H9 (cell line): Measurements from ENCODE around the gene CORO2B. TPM values are rescaled to one million over a fixed set of nuclear protein-coding genes. Genes with fewer than 3 reads are reported as not detected.

ENCODE experiments used
- DNase-seq: peaks from one replicate; pipeline ENCODE4 v3.0.0-alpha.2; 2017
- H2AFZ ChIP-seq: one replicate; pipeline ENCODE4 v1.6.1; 2013; ENCODE audit warnings: mild to moderate bottlenecking, low read length, control low read depth, moderate library complexity
- H2AK5ac ChIP-seq: 2 replicates; pipeline ENCODE4 v1.6.1; 2013; ENCODE audit warnings: low read length, control low read depth, mixed read lengths; ENCODE audit not compliant: insufficient read length
- H2BK120ac ChIP-seq: one replicate; pipeline ENCODE4 v1.6.1; 2013; ENCODE audit warnings: low read depth, mild to moderate bottlenecking, low read length, control low read depth, inconsistent platforms; ENCODE audit not compliant: poor library complexity, severe bottlenecking
- H2BK12ac ChIP-seq: 2 replicates; pipeline ENCODE4 v1.6.1; 2013; ENCODE audit warnings: low read length, control low read depth, mixed read lengths, low read depth; ENCODE audit not compliant: insufficient read length
- H2BK15ac ChIP-seq: 2 replicates; pipeline ENCODE4 v1.6.1; 2013; ENCODE audit warnings: low read depth, low read length, control low read depth
- H2BK20ac ChIP-seq: one replicate; pipeline ENCODE4 v1.6.1; 2013; ENCODE audit warnings: low read depth, mild to moderate bottlenecking, low read length, control low read depth, inconsistent platforms; ENCODE audit not compliant: poor library complexity, severe bottlenecking
- H2BK5ac ChIP-seq: 2 replicates; pipeline ENCODE4 v1.6.1; 2013; ENCODE audit warnings: low read length, control low read depth, mixed read lengths; ENCODE audit not compliant: insufficient read length
- H3K14ac ChIP-seq: 2 replicates; pipeline ENCODE4 v1.6.1; 2013; ENCODE audit warnings: low read length, control low read depth; ENCODE audit not compliant: insufficient read depth
- H3K18ac ChIP-seq: 2 replicates; pipeline ENCODE4 v1.6.1; 2013; ENCODE audit warnings: low read depth, mild to moderate bottlenecking, mixed read lengths, low read length, control low read depth; ENCODE audit not compliant: insufficient read length
- H3K23ac ChIP-seq: 2 replicates; pipeline ENCODE4 v1.6.1; 2013; ENCODE audit warnings: low read length, control low read depth, mixed read lengths, low read depth; ENCODE audit not compliant: insufficient read length
- H3K23me2 ChIP-seq: 2 replicates; pipeline ENCODE4 v1.6.1; 2013; ENCODE audit warnings: low read depth, mild to moderate bottlenecking, mixed read lengths, low read length, control low read depth; ENCODE audit not compliant: insufficient read length, poor library complexity, severe bottlenecking
- H3K27ac ChIP-seq: 2 replicates; pipeline ENCODE4 v1.5.1; 2013; ENCODE audit warnings: low read length, control low read depth, mixed read lengths, low read depth; ENCODE audit not compliant: insufficient read length
- H3K27me3 ChIP-seq: 2 replicates; pipeline ENCODE4 v1.6.1; 2013; ENCODE audit warnings: low read length, control low read depth, inconsistent platforms; ENCODE audit not compliant: insufficient read depth
- H3K4ac ChIP-seq: 2 replicates; pipeline ENCODE4 v1.6.1; 2013; ENCODE audit warnings: low read depth, mild to moderate bottlenecking, control low read depth, inconsistent platforms, low read length, moderate library complexity
- H3K4me1 ChIP-seq: 2 replicates; pipeline ENCODE4 v1.6.1; 2013; ENCODE audit warnings: low read length, control low read depth, inconsistent platforms; ENCODE audit not compliant: insufficient read depth
- H3K4me2 ChIP-seq: 2 replicates; pipeline ENCODE4 v1.6.1; 2013; ENCODE audit warnings: low read length, control low read depth, mixed read lengths; ENCODE audit not compliant: insufficient read length, insufficient read depth
- H3K56ac ChIP-seq: 2 replicates; pipeline ENCODE4 v1.6.1; 2013; ENCODE audit warnings: low read depth, mild to moderate bottlenecking, mixed read lengths, low read length, control low read depth; ENCODE audit not compliant: insufficient read length
- H3K79me1 ChIP-seq: 2 replicates; pipeline ENCODE4 v1.6.1; 2013; ENCODE audit warnings: low read depth, mild to moderate bottlenecking, moderate library complexity, low read length, control low read depth, inconsistent platforms; ENCODE audit not compliant: insufficient read depth, poor library complexity, severe bottlenecking
- H3K79me2 ChIP-seq: 2 replicates; pipeline ENCODE4 v1.6.1; 2013; ENCODE audit warnings: low read length, control low read depth, inconsistent platforms; ENCODE audit not compliant: insufficient read depth
- H3K9ac ChIP-seq: 2 replicates; pipeline ENCODE4 v1.6.1; 2013; ENCODE audit warnings: low read length, control low read depth, mixed read lengths; ENCODE audit not compliant: insufficient read length; ENCODE audit errors: extremely low read depth
- H3K9me3 ChIP-seq: one replicate; pipeline ENCODE4 v1.6.1; 2013; ENCODE audit warnings: low read depth, low read length, inconsistent platforms; ENCODE audit not compliant: control insufficient read depth
- H3T11ph ChIP-seq: one replicate; pipeline ENCODE4 v1.6.1; 2013; ENCODE audit warnings: mild to moderate bottlenecking, low read length, control low read depth, inconsistent platforms
- H4K20me1 ChIP-seq: one replicate; pipeline ENCODE4 v1.6.1; 2013; ENCODE audit not compliant: control insufficient read depth, insufficient read length, insufficient read depth
- H4K5ac ChIP-seq: 2 replicates; pipeline ENCODE4 v1.6.1; 2013; ENCODE audit warnings: low read depth, mild to moderate bottlenecking, mixed read lengths, low read length, control low read depth; ENCODE audit not compliant: insufficient read length
- H4K8ac ChIP-seq: replicated peaks from 2 replicates; pipeline ENCODE4 v1.6.1; 2013; ENCODE audit warnings: low read length, control low read depth, mixed read lengths, low read depth; ENCODE audit not compliant: insufficient read length
- H4K91ac ChIP-seq: 2 replicates; pipeline ENCODE4 v1.6.1; 2013; ENCODE audit warnings: low read depth, mild to moderate bottlenecking, moderate library complexity, mixed read lengths, low read length, control low read depth; ENCODE audit not compliant: insufficient read length
- H3K27ac Mint-ChIP-seq, 3 experiments: 2 replicates in 2 of 3; 3 replicates in 1 of 3; pipeline ENCODE4 v1.8.0; 2020 to 2021; ENCODE audit warnings: mixed read lengths in 3 of 3, mild to moderate bottlenecking in 1 of 3, moderate library complexity in 1 of 3
- H3K27me3 Mint-ChIP-seq: 2 replicates; pipeline ENCODE4 v1.8.0; 2021; ENCODE audit warnings: low read depth, mild to moderate bottlenecking, moderate library complexity, mixed read lengths
- H3K36me3 Mint-ChIP-seq, 3 experiments: 2 replicates in 2 of 3; 3 replicates in 1 of 3; pipeline ENCODE4 v1.8.0; 2020 to 2021; ENCODE audit warnings: low read depth in 3 of 3, mixed read lengths in 3 of 3; ENCODE audit not compliant: insufficient read depth in 1 of 3
- H3K4me1 Mint-ChIP-seq, 2 experiments: 2 replicates each; pipeline ENCODE4 v1.8.0; 2020; ENCODE audit warnings: mixed read lengths in 2 of 2
- H3K4me3 Mint-ChIP-seq, 2 experiments: 2 replicates in 1 of 2; 3 replicates in 1 of 2; pipeline ENCODE4 v1.8.0; 2020 to 2021; ENCODE audit warnings: mild to moderate bottlenecking in 2 of 2, mixed read lengths in 2 of 2, moderate library complexity in 1 of 2
- H3K9me3 Mint-ChIP-seq, 2 experiments: 2 replicates in 1 of 2; 3 replicates in 1 of 2; pipeline ENCODE4 v1.8.0; 2020; ENCODE audit warnings: mild to moderate bottlenecking in 2 of 2, mixed read lengths in 2 of 2, moderate library complexity in 1 of 2
- CTCF ChIP-seq: fragments of 200-600 bp; sonication (generic); conservative IDR thresholded peaks from 3 replicates; pipeline ENCODE4 v1.8.0; 2021; ENCODE audit warnings: antibody characterized with exemption, mild to moderate bottlenecking
- WGBS: extraction: QIAGEN DNeasy Blood & Tissue Kit; methylation state at CpG from one replicate; pipeline ENCODE4 v1.1.7; 2013; ENCODE audit warnings: missing lambda C conversion rate, low lambda C conversion rate, mixed read lengths; ENCODE audit not compliant: insufficient read length; ENCODE audit errors: extremely low coverage; 5-methylcytosine and 5-hydroxymethylcytosine counted together
- total RNA-seq: library from RNA; stranded (reverse); gene quantifications from 2 replicates; pipeline ENCODE4 v1.2.1, GENCODE V29; 2021

Gene CORO2B
- total RNA-seq, 1 experiment from 2014 or later: 3.1 TPM

DNA sequence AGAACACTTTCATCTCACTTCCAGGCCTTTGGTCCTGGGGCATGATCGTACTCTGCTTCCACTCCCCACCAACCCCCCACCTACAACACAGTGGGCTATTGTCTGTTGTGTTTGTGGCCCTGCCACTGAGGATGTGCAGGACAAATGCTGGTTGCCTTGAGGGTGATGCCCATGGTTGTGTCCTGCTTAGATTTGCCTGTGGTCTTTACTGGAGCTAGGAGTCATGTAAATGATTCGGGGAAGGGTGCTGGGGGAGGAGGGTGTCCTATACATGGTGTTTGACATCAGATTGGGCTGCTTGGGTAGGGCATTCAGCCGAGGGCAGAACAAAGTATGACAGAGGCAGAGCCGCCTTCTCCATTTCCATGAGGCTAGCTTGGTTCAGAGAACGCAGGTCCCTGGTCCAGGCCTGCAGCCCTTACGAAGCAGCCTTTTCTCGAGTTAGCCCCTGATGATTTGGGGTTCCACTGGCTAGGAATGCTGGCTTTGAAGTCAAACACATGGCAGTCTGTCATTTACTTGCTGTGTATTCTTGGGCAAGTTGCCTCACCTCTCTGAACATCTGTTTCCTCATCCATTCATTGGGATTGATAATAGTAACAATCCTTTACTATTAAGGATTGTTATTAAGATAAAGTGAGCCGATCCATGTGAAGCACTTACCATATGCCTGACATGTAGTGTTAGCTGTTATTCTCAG is 6.9 kb downstream of the CORO2B start:
- H3K56ac ChIP-seq: no peak overlapping the region
- no peak overlapping the region for H3K4ac ChIP-seq
- no peaks in the 10 kb centered on the region for H3K79me2 ChIP-seq
- Mint-ChIP-seq H3K27ac (peak overlapping the region in 2 of 3 experiments; percentile 12 to 17; a peak in 3 of 7 replicates), H3K27me3 (peaks cover 11% of the 10 kb centered on the region), H3K4me1 (peaks cover 55 to 62% of the 10 kb centered on the region in 2 experiments), H3K4me3 (no peak overlapping the region), H3K9me3 (no peaks in the 10 kb centered on the region; a peak in 1 of 5 replicates), H3K36me3 (no peaks in the 10 kb centered on the region)
- H3K27ac ChIP-seq: no peak overlapping the region
- no peak overlapping the region for H2BK20ac ChIP-seq
- H3K23ac ChIP-seq: no peak overlapping the region
- no peak overlapping the region for H2AFZ ChIP-seq
- H4K91ac ChIP-seq: no peak overlapping the region
- DNase-seq: no peak
- no peaks in the 10 kb centered on the region for H3K9me3 ChIP-seq
- H2BK12ac ChIP-seq: no peak overlapping the region
- no peak overlapping the region for H2BK5ac ChIP-seq
- H3K27me3 ChIP-seq: no peaks in the 10 kb centered on the region
- H3K14ac ChIP-seq: no peak overlapping the region
- H4K8ac ChIP-seq: no peak overlapping the region
- H3K79me1 ChIP-seq: no peaks in the 10 kb centered on the region
- H4K20me1 ChIP-seq: no peaks in the 10 kb centered on the region
- H2AK5ac ChIP-seq: no peak overlapping the region
- H3T11ph ChIP-seq: no peak overlapping the region
- no peak overlapping the region for H2BK120ac ChIP-seq
- H3K4me1 ChIP-seq: no peaks in the 10 kb centered on the region; the same call in 1 of the 2 replicates
- no peak overlapping the region for H3K9ac ChIP-seq
- TF ChIP-seq CTCF: no peak
- WGBS: no CpG with 5 or more reads among the region's 8 CpGs
- no peaks in the 10 kb centered on the region for H3K23me2 ChIP-seq
- no peak overlapping the region for H3K18ac ChIP-seq
- H2BK15ac ChIP-seq: no peak overlapping the region
- no peak overlapping the region for H3K4me2 ChIP-seq
- no peak overlapping the region for H4K5ac ChIP-seq
